ENCODE data around the gene GTF2A2.

The GTF2A2 gene

GRCh38 chr15:59596640-59597039, 60.7 kb downstream of the GTF2A2 start:
- DNase-seq, result no peak

GRCh38 chr15:59595434-59595915, 61.8 kb downstream of the GTF2A2 start:
- no peak for DNase-seq

DNA sequence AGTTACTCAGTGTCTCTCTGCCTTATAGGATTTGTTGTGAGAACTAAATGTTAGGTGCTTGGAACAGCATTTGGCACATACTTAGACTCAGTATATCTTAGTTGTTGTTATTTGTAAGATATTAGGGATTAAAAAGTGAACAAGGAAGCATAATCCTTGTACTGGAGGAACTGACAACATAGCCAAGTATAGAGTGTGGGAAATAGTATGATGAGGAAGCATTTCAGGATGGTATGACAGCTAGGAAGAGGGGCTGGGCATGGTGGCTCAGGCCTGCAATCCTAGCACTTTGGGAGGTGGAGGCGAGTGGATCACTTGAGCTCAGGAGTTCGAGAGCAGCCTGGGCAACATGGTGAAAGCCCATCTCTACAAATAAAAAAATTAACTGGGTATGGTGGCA, 62.3 kb downstream of the GTF2A2 start:
- DNase-seq, result no peak

- DNase-seq, result peak; percentile 25 to 42 (median 25)
Measured at GRCh38 chr15:59594493-59594942, 62.8 kb downstream of the GTF2A2 start.

- peak; percentile 14 to 26 (median 22) for DNase-seq
Measured at GRCh38 chr15:59591356-59591755, 66.0 kb downstream of the GTF2A2 start.

DNA sequence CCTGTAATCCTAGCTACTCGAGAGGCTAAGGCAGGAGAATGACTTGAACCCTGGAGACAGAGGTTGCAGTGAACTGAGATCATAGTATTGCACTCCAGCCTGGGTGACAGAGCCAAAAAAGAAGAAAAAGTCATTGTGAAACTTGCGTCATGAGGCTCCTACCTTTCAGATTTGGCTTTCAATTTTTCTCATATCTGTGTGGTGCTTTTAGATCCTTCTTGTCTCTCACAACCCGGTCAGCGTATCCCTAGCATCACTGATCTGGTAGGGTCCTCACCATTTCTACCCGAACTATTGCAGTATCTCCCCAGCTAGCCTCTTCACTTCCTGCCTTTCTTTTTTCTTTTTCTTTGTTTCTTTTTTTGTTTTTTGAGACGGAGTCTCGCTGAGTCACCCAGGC, 67.3 kb downstream of the GTF2A2 start:
- no peak for DNase-seq
